Stimulated activated CD8-positive, alpha-beta memory T cell treated with anti-CD3 and anti-CD28 coated beads, Interleukin-4, amount 100 ng/mL, for 4 hours (primary cell): ENCODE data around the gene PFKFB1.
"Not testable (repeated sequence)": the region's sequence is repeated elsewhere in the genome, so short reads cannot be mapped to it uniquely, and the experiment has no call there.

Source experiments
- DNase-seq, 2 donors: peaks; one replicate each; pipeline ENCODE4 v3.0.0-alpha.2; 2020; ENCODE audit warnings: low read depth in 2 of 2, low spot score in 1 of 2

Gene PFKFB1

GRCh38 chrX:54992911-54993622 is 921 bp downstream of the PFKFB1 start:
- no peak for DNase-seq

- DNase-seq: no peak
Measured at GRCh38 chrX:54991706-54992105, 2.3 kb downstream of the PFKFB1 start.

GRCh38 chrX:54983306-54983705 is 10.7 kb downstream of the PFKFB1 start:
- not testable (repeated sequence) for DNase-seq

GRCh38 chrX:54980334-54980733 is 13.7 kb downstream of the PFKFB1 start:
- no peak for DNase-seq

- DNase-seq: no peak
Measured at GRCh38 chrX:54979432-54979831, 14.6 kb downstream of the PFKFB1 start.

- no peak for DNase-seq
Measured at GRCh38 chrX:54978448-54978847, 15.5 kb downstream of the PFKFB1 start.

GRCh38 chrX:54977387-54977786 is 16.6 kb downstream of the PFKFB1 start:
- no peak for DNase-seq

GRCh38 chrX:54964766-54965497 is 29.1 kb downstream of the PFKFB1 start:
- no peak for DNase-seq

- DNase-seq: no peak
Measured at GRCh38 chrX:54961750-54962149, 32.2 kb downstream of the PFKFB1 start.

- DNase-seq: no peak
Measured at GRCh38 chrX:54950730-54951375, 43.1 kb downstream of the PFKFB1 start.

GRCh38 chrX:54945224-54945623 is 48.8 kb downstream of the PFKFB1 start:
- no peak for DNase-seq

- no peak for DNase-seq
Measured at GRCh38 chrX:54944816-54945215, 49.2 kb downstream of the PFKFB1 start.

GRCh38 chrX:54937416-54937815 is 56.6 kb downstream of the PFKFB1 start:
- no peak for DNase-seq

GRCh38 chrX:54935306-54935705 is 58.7 kb downstream of the PFKFB1 start:
- DNase-seq: no peak

- no peak for DNase-seq
Measured at GRCh38 chrX:54934890-54935289, 59.1 kb downstream of the PFKFB1 start.

- DNase-seq: no peak
Measured at GRCh38 chrX:54934058-54934457, 59.9 kb downstream of the PFKFB1 start.

- no peak for DNase-seq
Measured at GRCh38 chrX:54933150-54933826, 60.7 kb downstream of the PFKFB1 start.

GRCh38 chrX:54931107-54931506 is 62.9 kb downstream of the PFKFB1 start:
- DNase-seq: no peak

GRCh38 chrX:54930291-54931049 is 63.5 kb downstream of the PFKFB1 start:
- DNase-seq: no peak

- no peak for DNase-seq
Measured at GRCh38 chrX:54928876-54929275, 65.1 kb downstream of the PFKFB1 start.

- no peak for DNase-seq
Measured at GRCh38 chrX:54926978-54927377, 67.0 kb downstream of the PFKFB1 start.
